H9 (cell line): ENCODE data around the gene B3GNT9. TPM values are rescaled to one million over a fixed set of nuclear protein-coding genes. Genes with fewer than 3 reads are reported as not detected.

Experiments
- DNase-seq: peaks from one replicate; pipeline ENCODE4 v3.0.0-alpha.2; 2017
- H2AFZ ChIP-seq: one replicate; pipeline ENCODE4 v1.6.1; 2013; ENCODE audit warnings: mild to moderate bottlenecking, low read length, control low read depth, moderate library complexity
- H2AK5ac ChIP-seq: 2 replicates; pipeline ENCODE4 v1.6.1; 2013; ENCODE audit warnings: low read length, control low read depth, mixed read lengths; ENCODE audit not compliant: insufficient read length
- H2BK120ac ChIP-seq: one replicate; pipeline ENCODE4 v1.6.1; 2013; ENCODE audit warnings: low read depth, mild to moderate bottlenecking, low read length, control low read depth, inconsistent platforms; ENCODE audit not compliant: poor library complexity, severe bottlenecking
- H2BK12ac ChIP-seq: 2 replicates; pipeline ENCODE4 v1.6.1; 2013; ENCODE audit warnings: low read length, control low read depth, mixed read lengths, low read depth; ENCODE audit not compliant: insufficient read length
- H2BK15ac ChIP-seq: 2 replicates; pipeline ENCODE4 v1.6.1; 2013; ENCODE audit warnings: low read depth, low read length, control low read depth
- H2BK20ac ChIP-seq: one replicate; pipeline ENCODE4 v1.6.1; 2013; ENCODE audit warnings: low read depth, mild to moderate bottlenecking, low read length, control low read depth, inconsistent platforms; ENCODE audit not compliant: poor library complexity, severe bottlenecking
- H2BK5ac ChIP-seq: 2 replicates; pipeline ENCODE4 v1.6.1; 2013; ENCODE audit warnings: low read length, control low read depth, mixed read lengths; ENCODE audit not compliant: insufficient read length
- H3K14ac ChIP-seq: 2 replicates; pipeline ENCODE4 v1.6.1; 2013; ENCODE audit warnings: low read length, control low read depth; ENCODE audit not compliant: insufficient read depth
- H3K18ac ChIP-seq: 2 replicates; pipeline ENCODE4 v1.6.1; 2013; ENCODE audit warnings: low read depth, mild to moderate bottlenecking, mixed read lengths, low read length, control low read depth; ENCODE audit not compliant: insufficient read length
- H3K23ac ChIP-seq: 2 replicates; pipeline ENCODE4 v1.6.1; 2013; ENCODE audit warnings: low read length, control low read depth, mixed read lengths, low read depth; ENCODE audit not compliant: insufficient read length
- H3K23me2 ChIP-seq: 2 replicates; pipeline ENCODE4 v1.6.1; 2013; ENCODE audit warnings: low read depth, mild to moderate bottlenecking, mixed read lengths, low read length, control low read depth; ENCODE audit not compliant: insufficient read length, poor library complexity, severe bottlenecking
- H3K27ac ChIP-seq: 2 replicates; pipeline ENCODE4 v1.5.1; 2013; ENCODE audit warnings: low read length, control low read depth, mixed read lengths, low read depth; ENCODE audit not compliant: insufficient read length
- H3K27me3 ChIP-seq: 2 replicates; pipeline ENCODE4 v1.6.1; 2013; ENCODE audit warnings: low read length, control low read depth, inconsistent platforms; ENCODE audit not compliant: insufficient read depth
- H3K4ac ChIP-seq: 2 replicates; pipeline ENCODE4 v1.6.1; 2013; ENCODE audit warnings: low read depth, mild to moderate bottlenecking, control low read depth, inconsistent platforms, low read length, moderate library complexity
- H3K4me1 ChIP-seq: 2 replicates; pipeline ENCODE4 v1.6.1; 2013; ENCODE audit warnings: low read length, control low read depth, inconsistent platforms; ENCODE audit not compliant: insufficient read depth
- H3K4me2 ChIP-seq: 2 replicates; pipeline ENCODE4 v1.6.1; 2013; ENCODE audit warnings: low read length, control low read depth, mixed read lengths; ENCODE audit not compliant: insufficient read length, insufficient read depth
- H3K56ac ChIP-seq: 2 replicates; pipeline ENCODE4 v1.6.1; 2013; ENCODE audit warnings: low read depth, mild to moderate bottlenecking, mixed read lengths, low read length, control low read depth; ENCODE audit not compliant: insufficient read length
- H3K79me1 ChIP-seq: 2 replicates; pipeline ENCODE4 v1.6.1; 2013; ENCODE audit warnings: low read depth, mild to moderate bottlenecking, moderate library complexity, low read length, control low read depth, inconsistent platforms; ENCODE audit not compliant: insufficient read depth, poor library complexity, severe bottlenecking
- H3K79me2 ChIP-seq: 2 replicates; pipeline ENCODE4 v1.6.1; 2013; ENCODE audit warnings: low read length, control low read depth, inconsistent platforms; ENCODE audit not compliant: insufficient read depth
- H3K9ac ChIP-seq: 2 replicates; pipeline ENCODE4 v1.6.1; 2013; ENCODE audit warnings: low read length, control low read depth, mixed read lengths; ENCODE audit not compliant: insufficient read length; ENCODE audit errors: extremely low read depth
- H3K9me3 ChIP-seq: one replicate; pipeline ENCODE4 v1.6.1; 2013; ENCODE audit warnings: low read depth, low read length, inconsistent platforms; ENCODE audit not compliant: control insufficient read depth
- H3T11ph ChIP-seq: one replicate; pipeline ENCODE4 v1.6.1; 2013; ENCODE audit warnings: mild to moderate bottlenecking, low read length, control low read depth, inconsistent platforms
- H4K20me1 ChIP-seq: one replicate; pipeline ENCODE4 v1.6.1; 2013; ENCODE audit not compliant: control insufficient read depth, insufficient read length, insufficient read depth
- H4K5ac ChIP-seq: 2 replicates; pipeline ENCODE4 v1.6.1; 2013; ENCODE audit warnings: low read depth, mild to moderate bottlenecking, mixed read lengths, low read length, control low read depth; ENCODE audit not compliant: insufficient read length
- H4K8ac ChIP-seq: replicated peaks from 2 replicates; pipeline ENCODE4 v1.6.1; 2013; ENCODE audit warnings: low read length, control low read depth, mixed read lengths, low read depth; ENCODE audit not compliant: insufficient read length
- H4K91ac ChIP-seq: 2 replicates; pipeline ENCODE4 v1.6.1; 2013; ENCODE audit warnings: low read depth, mild to moderate bottlenecking, moderate library complexity, mixed read lengths, low read length, control low read depth; ENCODE audit not compliant: insufficient read length
- H3K27ac Mint-ChIP-seq, 3 experiments: 2 replicates in 2 of 3; 3 replicates in 1 of 3; pipeline ENCODE4 v1.8.0; 2020 to 2021; ENCODE audit warnings: mixed read lengths in 3 of 3, mild to moderate bottlenecking in 1 of 3, moderate library complexity in 1 of 3
- H3K27me3 Mint-ChIP-seq: 2 replicates; pipeline ENCODE4 v1.8.0; 2021; ENCODE audit warnings: low read depth, mild to moderate bottlenecking, moderate library complexity, mixed read lengths
- H3K36me3 Mint-ChIP-seq, 3 experiments: 2 replicates in 2 of 3; 3 replicates in 1 of 3; pipeline ENCODE4 v1.8.0; 2020 to 2021; ENCODE audit warnings: low read depth in 3 of 3, mixed read lengths in 3 of 3; ENCODE audit not compliant: insufficient read depth in 1 of 3
- H3K4me1 Mint-ChIP-seq, 2 experiments: 2 replicates each; pipeline ENCODE4 v1.8.0; 2020; ENCODE audit warnings: mixed read lengths in 2 of 2
- H3K4me3 Mint-ChIP-seq, 2 experiments: 2 replicates in 1 of 2; 3 replicates in 1 of 2; pipeline ENCODE4 v1.8.0; 2020 to 2021; ENCODE audit warnings: mild to moderate bottlenecking in 2 of 2, mixed read lengths in 2 of 2, moderate library complexity in 1 of 2
- H3K9me3 Mint-ChIP-seq, 2 experiments: 2 replicates in 1 of 2; 3 replicates in 1 of 2; pipeline ENCODE4 v1.8.0; 2020; ENCODE audit warnings: mild to moderate bottlenecking in 2 of 2, mixed read lengths in 2 of 2, moderate library complexity in 1 of 2
- CTCF ChIP-seq: fragments of 200-600 bp; sonication (generic); conservative IDR thresholded peaks from 3 replicates; pipeline ENCODE4 v1.8.0; 2021; ENCODE audit warnings: antibody characterized with exemption, mild to moderate bottlenecking
- WGBS: extraction: QIAGEN DNeasy Blood & Tissue Kit; methylation state at CpG from one replicate; pipeline ENCODE4 v1.1.7; 2013; ENCODE audit warnings: missing lambda C conversion rate, low lambda C conversion rate, mixed read lengths; ENCODE audit not compliant: insufficient read length; ENCODE audit errors: extremely low coverage; 5-methylcytosine and 5-hydroxymethylcytosine counted together
- total RNA-seq: library from RNA; stranded (reverse); gene quantifications from 2 replicates; pipeline ENCODE4 v1.2.1, GENCODE V29; 2021

The B3GNT9 gene
- total RNA-seq, 1 experiment from 2014 or later, result 11.2 TPM

- Histone ChIP-seq H4K91ac (no peak overlapping the region), H4K5ac (no peak overlapping the region), H4K20me1 (no peaks in the 10 kb centered on the region), H2BK20ac (no peak overlapping the region), H3K18ac (no peak overlapping the region), H2AFZ (no peak overlapping the region), H2BK15ac (no peak overlapping the region), H3K27ac (no peak overlapping the region), H3K23me2 (no peaks in the 10 kb centered on the region), H3K4ac (no peak overlapping the region), H2BK12ac (no peak overlapping the region), H3K4me1 (no peaks in the 10 kb centered on the region), H3K4me2 (no peak overlapping the region), H2BK120ac (no peak overlapping the region), H3K56ac (no peak overlapping the region), H3K79me2 (no peaks in the 10 kb centered on the region), H3K9me3 (no peaks in the 10 kb centered on the region), H2BK5ac (no peak overlapping the region), H3K9ac (no peak overlapping the region), H4K8ac (no peak overlapping the region), H2AK5ac (no peak overlapping the region), H3K27me3 (no peaks in the 10 kb centered on the region), H3K14ac (no peak overlapping the region), H3K79me1 (no peaks in the 10 kb centered on the region), H3T11ph (no peak overlapping the region), H3K23ac (no peak overlapping the region)
- Mint-ChIP-seq H3K27ac (peak overlapping the region in 2 of 3 experiments; percentile 16 to 61; a peak in 2 of 7 replicates), H3K27me3 (no peaks in the 10 kb centered on the region; the same call in 1 of the 2 replicates), H3K9me3 (no peaks in the 10 kb centered on the region; a peak in 1 of 5 replicates), H3K4me3 (no peak overlapping the region), H3K4me1 (peaks cover 6 to 8% of the 10 kb centered on the region in 2 experiments; a peak in 3 of 4 replicates), H3K36me3 (peaks cover 0 to 8% (median 4%) of the 10 kb centered on the region in 3 experiments; a peak in 2 of 7 replicates)
- no CpG with 5 or more reads among the region's 4 CpGs for WGBS
- peak; percentile 68 for DNase-seq
- TF ChIP-seq CTCF, result peak; percentile 77
Observed at GRCh38 chr16:67104061-67104460, 46.7 kb downstream of the B3GNT9 start.
